ENCODE data around the gene COL19A1.

Gene COL19A1

GRCh38 chr6:70162972-70163371 is 296.6 kb downstream of the COL19A1 start:
- DNase-seq (ENCODE audit: low spot score) = no peak
- TF ChIP-seq CTCF (IDR thresholded peaks at IDR 0.05; ENCODE audit: extremely low read depth, missing control alignments) = no peak

- DNase-seq (ENCODE audit: low spot score) = no peak
- TF ChIP-seq CTCF (IDR thresholded peaks at IDR 0.05; ENCODE audit: extremely low read depth, missing control alignments) = no peak
Observed at GRCh38 chr6:70163795-70164194, 297.4 kb downstream of the COL19A1 start.

- DNase-seq (ENCODE audit: low spot score) = no peak
- TF ChIP-seq CTCF (IDR thresholded peaks at IDR 0.05; ENCODE audit: extremely low read depth, missing control alignments) = no peak
Observed at GRCh38 chr6:70164556-70164955, 298.2 kb downstream of the COL19A1 start.

- DNase-seq (ENCODE audit: low spot score) = peak; percentile 53
- peak; percentile 79 for TF ChIP-seq CTCF (IDR thresholded peaks at IDR 0.05; ENCODE audit: extremely low read depth, missing control alignments)
Observed at GRCh38 chr6:70166088-70166958, 300.0 kb downstream of the COL19A1 start.

GRCh38 chr6:70168681-70169377 is 302.5 kb downstream of the COL19A1 start:
- no peak for TF ChIP-seq CTCF (IDR thresholded peaks at IDR 0.05; ENCODE audit: extremely low read depth, missing control alignments)
- no peak for DNase-seq (ENCODE audit: low spot score)

GRCh38 chr6:70171236-70171635 is 304.9 kb downstream of the COL19A1 start:
- DNase-seq (ENCODE audit: low spot score) = no peak
- no peak for TF ChIP-seq CTCF (IDR thresholded peaks at IDR 0.05; ENCODE audit: extremely low read depth, missing control alignments)

GRCh38 chr6:70172252-70172651 is 305.9 kb downstream of the COL19A1 start:
- no peak for DNase-seq (ENCODE audit: low spot score)
- TF ChIP-seq CTCF (IDR thresholded peaks at IDR 0.05; ENCODE audit: extremely low read depth, missing control alignments) = no peak
